Uterus (tissue), 4 donors: ENCODE data around the gene KSR2. TPM values are rescaled to one million over a fixed set of nuclear protein-coding genes. Genes with fewer than 3 reads are reported as not detected.

Experiments
- DNase-seq, 2 donors: peaks; one replicate each; pipeline ENCODE4 v3.0.0-alpha.2; 2019 to 2020
- H3K27ac ChIP-seq, 2 donors: fragments of 200-600 bp; sonication (generic); 1 replicate in 1 of 2; 2 replicates in 1 of 2; pipeline ENCODE4 v1.5.1; 2016 to 2018
- H3K27me3 ChIP-seq, 2 donors: fragments of 200-600 bp; sonication (generic); one replicate each; pipeline ENCODE4 v1.5.1; 2018 to 2019; ENCODE audit warnings: control low read depth in 1 of 2
- H3K36me3 ChIP-seq, 2 donors: fragments of 200-600 bp; sonication (generic); one replicate each; pipeline ENCODE4 v1.5.1; 2019; ENCODE audit warnings: control low read depth in 1 of 2
- H3K4me1 ChIP-seq, 2 donors: fragments of 200-600 bp; sonication (generic); one replicate each; pipeline ENCODE4 v1.5.1; 2018 to 2019; ENCODE audit warnings: control low read depth in 1 of 2
- H3K4me3 ChIP-seq, 2 donors: fragments of 200-600 bp; sonication (generic); 1 replicate in 1 of 2; 2 replicates in 1 of 2; pipeline ENCODE4 v1.5.1; 2018 to 2019; ENCODE audit warnings: mild to moderate bottlenecking in 1 of 2
- H3K9me3 ChIP-seq, 2 donors: fragments of 200-600 bp; sonication (generic); one replicate each; pipeline ENCODE4 v1.5.1; 2019; ENCODE audit warnings: control low read depth in 1 of 2
- POLR2A ChIP-seq, 2 donors: fragments of 450-650 bp; IDR thresholded peaks; one replicate each; pipeline ENCODE4 v1.6.1; 2016; ENCODE audit warnings: antibody characterized with exemption in 2 of 2, mild to moderate bottlenecking in 1 of 2, moderate library complexity in 1 of 2
- intact Hi-C: fragments of 100-400 bp; cut with DNase I; formaldehyde crosslinking; loops from one replicate; pipeline ENCODE4 v1.15.1; 2023; ENCODE audit warnings: low total_unique reads
- total RNA-seq, 4 donors: library from RNA; depleted of rRNA in 3 of 4; stranded (reverse); fragments of >200 nt in 3 of 4; gene quantifications; one replicate each; pipeline versions ENCODE4 v1.1.0 to v1.2.4, GENCODE V29; 2014 to 2023
- TF ChIP-seq, protein P1 (sequence below), 4 experiments: fragments of 200-600 bp in 2 of 4; fragments of 450-650 bp in 2 of 4; sonication (generic) in 2 of 4; IDR thresholded peaks; one replicate each; pipeline ENCODE4 v1.5.1; 2016 to 2019; ENCODE audit warnings: antibody characterized with exemption in 4 of 4, mild to moderate bottlenecking in 2 of 4, moderate library complexity in 1 of 4
- donor health status: DM: yes; HTN: yes; CAD: no.

The KSR2 gene
- total RNA-seq, 4 donors from 2014 or later, result 0.03 to 0.28 TPM; not detected in 2

DNA sequence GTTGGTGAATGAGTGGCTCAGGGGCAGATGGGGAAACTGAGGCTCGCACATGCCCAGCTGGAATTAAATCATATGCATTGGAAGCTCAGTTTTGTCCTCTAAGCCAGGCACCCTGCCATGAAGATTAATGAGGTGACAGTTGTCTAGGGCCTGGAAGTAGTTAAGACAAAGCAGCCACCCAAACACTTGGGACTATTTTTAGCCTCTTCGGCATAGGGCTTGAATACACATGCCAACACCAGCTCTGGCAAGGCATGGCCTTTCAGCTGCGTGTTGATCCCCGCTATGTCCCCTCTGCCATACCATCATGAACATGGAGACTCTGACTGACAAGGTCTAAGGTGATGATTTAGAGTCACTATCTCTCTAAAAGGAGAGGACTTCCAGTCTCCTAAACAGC lies 250.2 kb downstream of the KSR2 start:
- Histone ChIP-seq H3K36me3 (no peaks in the 10 kb centered on the region), H3K4me1 (no peaks in the 10 kb centered on the region), H3K4me3 (no peak overlapping the region), H3K27ac (no peak overlapping the region), H3K9me3 (no peaks in the 10 kb centered on the region), H3K27me3 (no peaks in the 10 kb centered on the region)
- intact Hi-C loops, result no loop called here
- DNase-seq, result no peak
- TF ChIP-seq POLR2A (IDR thresholded peaks at IDR 0.05), result no peak
- TF ChIP-seq, protein P1, sequence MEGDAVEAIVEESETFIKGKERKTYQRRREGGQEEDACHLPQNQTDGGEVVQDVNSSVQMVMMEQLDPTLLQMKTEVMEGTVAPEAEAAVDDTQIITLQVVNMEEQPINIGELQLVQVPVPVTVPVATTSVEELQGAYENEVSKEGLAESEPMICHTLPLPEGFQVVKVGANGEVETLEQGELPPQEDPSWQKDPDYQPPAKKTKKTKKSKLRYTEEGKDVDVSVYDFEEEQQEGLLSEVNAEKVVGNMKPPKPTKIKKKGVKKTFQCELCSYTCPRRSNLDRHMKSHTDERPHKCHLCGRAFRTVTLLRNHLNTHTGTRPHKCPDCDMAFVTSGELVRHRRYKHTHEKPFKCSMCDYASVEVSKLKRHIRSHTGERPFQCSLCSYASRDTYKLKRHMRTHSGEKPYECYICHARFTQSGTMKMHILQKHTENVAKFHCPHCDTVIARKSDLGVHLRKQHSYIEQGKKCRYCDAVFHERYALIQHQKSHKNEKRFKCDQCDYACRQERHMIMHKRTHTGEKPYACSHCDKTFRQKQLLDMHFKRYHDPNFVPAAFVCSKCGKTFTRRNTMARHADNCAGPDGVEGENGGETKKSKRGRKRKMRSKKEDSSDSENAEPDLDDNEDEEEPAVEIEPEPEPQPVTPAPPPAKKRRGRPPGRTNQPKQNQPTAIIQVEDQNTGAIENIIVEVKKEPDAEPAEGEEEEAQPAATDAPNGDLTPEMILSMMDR (IDR thresholded peaks at IDR 0.05), result no peak

DNA sequence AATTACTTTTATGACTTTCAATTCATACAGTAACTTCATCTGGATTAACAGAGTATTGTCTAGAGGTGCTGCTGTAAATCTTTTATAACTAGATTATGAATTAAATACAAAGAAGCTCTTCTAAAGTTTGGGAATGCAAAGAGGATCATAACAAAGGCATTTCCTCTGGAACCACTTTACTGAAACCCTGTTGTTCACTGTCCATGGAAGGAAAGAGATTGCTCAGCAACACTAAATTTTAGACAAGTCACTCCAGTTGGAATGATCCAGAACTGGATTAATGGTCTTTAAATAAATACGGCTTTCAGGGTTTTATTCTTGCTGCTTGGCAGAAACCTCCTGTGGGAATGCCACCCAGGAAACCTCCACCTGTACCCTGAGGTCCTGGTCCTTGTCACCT lies 250.6 kb downstream of the KSR2 start:
- no peaks in the 10 kb centered on the region for H3K27me3 ChIP-seq
- no peak overlapping the region for H3K27ac ChIP-seq
- no peaks in the 10 kb centered on the region for H3K36me3 ChIP-seq
- H3K4me3 ChIP-seq, result no peak overlapping the region
- intact Hi-C loops, result no loop called here
- H3K4me1 ChIP-seq, result no peaks in the 10 kb centered on the region
- H3K9me3 ChIP-seq, result no peaks in the 10 kb centered on the region
- DNase-seq, result no peak
- TF ChIP-seq, protein P1 (IDR thresholded peaks at IDR 0.05), result no peak
- TF ChIP-seq POLR2A (IDR thresholded peaks at IDR 0.05), result no peak

DNA sequence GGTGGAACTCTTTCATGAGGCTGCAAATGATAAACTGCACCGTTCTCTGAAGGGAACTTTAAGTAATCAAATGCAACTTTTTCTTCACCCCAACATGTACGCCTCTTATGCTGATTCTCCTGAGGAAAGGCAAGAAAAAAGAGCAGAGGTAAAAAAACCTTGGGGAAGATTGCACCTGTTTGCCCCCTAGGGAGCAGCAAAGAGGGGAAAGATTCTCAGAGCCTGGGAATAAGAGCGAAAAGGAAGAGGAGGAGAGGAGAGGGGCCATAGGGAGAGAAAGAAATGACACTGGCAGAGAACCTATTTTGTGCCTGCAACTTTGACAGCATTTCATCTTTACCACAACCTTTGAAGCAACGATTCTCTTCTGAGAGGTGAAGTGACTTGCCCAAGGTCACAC lies 254.6 kb downstream of the KSR2 start:
- intact Hi-C loops, result no loop called here

DNA sequence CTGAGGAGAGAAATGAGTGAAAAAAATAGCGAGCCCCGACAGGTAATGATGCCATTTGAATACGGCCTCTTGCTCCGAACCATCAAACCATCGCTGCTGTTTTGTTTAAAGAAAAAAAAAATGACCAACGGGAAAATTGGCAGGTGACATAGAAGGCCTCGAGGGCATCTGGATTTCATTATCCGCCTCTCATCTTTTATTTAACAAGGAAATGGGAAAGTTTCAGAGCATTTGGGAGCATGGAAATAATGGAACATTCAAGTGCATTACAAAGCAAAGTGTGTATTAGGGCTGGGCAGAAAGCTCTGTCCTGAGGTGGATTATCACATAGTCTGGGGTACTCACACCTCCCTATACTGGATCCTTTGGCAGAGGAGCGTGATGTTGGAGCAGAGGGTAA lies 258.7 kb downstream of the KSR2 start:
- Histone ChIP-seq H3K36me3 (no peaks in the 10 kb centered on the region), H3K27me3 (no peaks in the 10 kb centered on the region), H3K27ac (no peak overlapping the region), H3K4me1 (no peaks in the 10 kb centered on the region), H3K9me3 (no peaks in the 10 kb centered on the region), H3K4me3 (no peak overlapping the region)
- intact Hi-C loops, result no loop called here
- TF ChIP-seq POLR2A (IDR thresholded peaks at IDR 0.05), result no peak
- TF ChIP-seq, protein P1 (IDR thresholded peaks at IDR 0.05), result no peak
- DNase-seq, result no peak

More for the DNA sequence above, 254.6 kb downstream of the KSR2 start:
- no peak overlapping the region for H3K4me3 ChIP-seq
- no peaks in the 10 kb centered on the region for H3K27me3 ChIP-seq
- no peaks in the 10 kb centered on the region for H3K36me3 ChIP-seq
- H3K27ac ChIP-seq, result no peak overlapping the region
- H3K9me3 ChIP-seq, result no peaks in the 10 kb centered on the region
- no peaks in the 10 kb centered on the region for H3K4me1 ChIP-seq
- TF ChIP-seq, protein P1 (IDR thresholded peaks at IDR 0.05), result no peak
- no peak for TF ChIP-seq POLR2A (IDR thresholded peaks at IDR 0.05)
- no peak for DNase-seq

DNA sequence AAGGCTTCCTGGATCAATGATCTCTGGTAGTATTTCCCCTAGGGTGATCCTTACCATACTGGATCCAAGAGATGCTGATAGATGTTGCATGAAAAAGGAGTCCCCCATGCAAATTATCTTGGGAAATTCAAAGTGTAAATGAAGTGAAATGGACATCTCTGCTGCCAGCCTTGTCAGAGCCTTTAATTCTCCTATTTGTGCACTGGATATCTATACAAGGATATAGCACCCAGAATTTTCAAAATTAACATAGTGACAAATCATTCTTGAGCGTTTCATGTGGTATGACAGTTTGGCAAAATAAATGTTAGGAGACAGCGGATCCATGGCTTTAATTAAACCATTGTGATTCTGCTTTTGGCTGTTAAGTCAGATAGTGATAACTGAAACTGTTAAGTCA lies 260.9 kb downstream of the KSR2 start:
- no peak overlapping the region for H3K27ac ChIP-seq
- no peaks in the 10 kb centered on the region for H3K27me3 ChIP-seq
- H3K9me3 ChIP-seq, result no peaks in the 10 kb centered on the region
- no peak for DNase-seq
- no peaks in the 10 kb centered on the region for H3K36me3 ChIP-seq
- no peaks in the 10 kb centered on the region for H3K4me1 ChIP-seq
- no peak for TF ChIP-seq POLR2A (IDR thresholded peaks at IDR 0.05)
- TF ChIP-seq, protein P1 (IDR thresholded peaks at IDR 0.05), result no peak
- no peak overlapping the region for H3K4me3 ChIP-seq
- intact Hi-C loops, result no loop called here
